GM18507 (cell line): ENCODE results near the gene CYTL1.

Experiments used
- DNase-seq: peaks from one replicate; pipeline ENCODE4 v3.0.0; 2011; ENCODE audit warnings: low read depth; ENCODE audit not compliant: insufficient read length; ENCODE audit errors: extremely low spot score
- FAIRE-seq: peaks from 2 replicates; lab custom pipeline; 2011; peaks lifted over from hg19 to GRCh38; lab: Jason Lieb, UNC

CYTL1 gene

GRCh38 chr4:5036239-5036638 is 17.0 kb upstream of the CYTL1 start:
- FAIRE-seq (no peak), DNase-seq (no peak)

DNA sequence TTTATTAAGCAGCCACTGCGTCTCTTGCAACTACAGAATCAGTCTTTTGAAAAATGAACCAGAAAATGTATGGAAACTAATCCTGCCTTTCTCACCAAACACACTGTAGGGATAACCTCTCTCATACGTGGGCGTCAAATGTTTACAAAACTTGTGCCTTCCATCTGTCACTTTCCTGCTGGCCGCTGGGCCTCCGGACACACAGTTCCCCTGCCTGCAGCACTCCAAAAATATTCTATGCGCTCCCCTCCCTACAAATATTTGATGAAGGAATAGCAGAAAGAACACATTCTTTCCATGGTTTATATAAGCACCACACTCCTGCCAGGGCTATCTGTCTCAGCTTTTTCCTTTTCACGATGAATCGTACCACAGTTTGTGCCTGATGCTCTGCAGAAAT is 14.9 kb upstream of the CYTL1 start:
- FAIRE-seq (no peak), DNase-seq (no peak)

- FAIRE-seq = no peak
- no peak for DNase-seq
Measured at GRCh38 chr4:5033281-5033841, 14.1 kb upstream of the CYTL1 start.

DNA sequence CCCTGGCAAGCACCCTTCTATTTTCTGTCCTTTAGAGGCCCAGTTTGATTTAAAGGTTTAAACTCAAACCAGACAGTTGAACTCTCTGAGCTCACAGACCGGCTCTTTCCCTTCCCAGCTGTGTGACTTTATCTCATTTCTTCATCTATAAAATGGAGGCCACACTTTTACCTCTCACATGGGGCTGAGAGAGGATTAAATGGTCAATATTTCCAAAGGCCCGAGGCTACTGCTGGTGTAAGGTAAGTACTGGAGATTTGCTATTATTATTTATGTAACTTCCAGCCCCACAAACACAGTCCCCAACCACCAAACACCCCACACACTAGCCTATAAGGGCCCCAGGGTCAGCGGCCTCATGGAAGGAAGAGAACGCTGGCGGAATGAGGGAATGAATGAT is 13.6 kb upstream of the CYTL1 start:
- FAIRE-seq (no peak), DNase-seq (no peak)

DNA sequence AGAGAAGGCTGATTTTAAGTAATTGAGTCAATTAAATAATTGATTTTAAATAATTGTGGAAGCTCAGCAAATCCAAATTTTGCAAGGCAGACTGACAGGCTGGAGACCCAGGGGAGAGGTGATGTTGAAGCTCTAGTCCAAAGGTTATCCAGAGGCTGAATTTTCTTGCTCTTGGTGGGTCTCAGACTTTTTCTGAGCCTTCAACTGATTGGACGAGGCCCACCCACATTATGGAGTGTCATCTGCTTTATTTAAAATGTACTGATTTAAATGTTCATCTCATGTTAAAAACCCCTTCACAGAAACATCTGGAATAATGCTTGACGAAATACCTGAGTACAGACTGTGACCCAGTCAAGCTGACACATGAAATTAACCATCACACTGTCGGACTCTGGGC is 11.7 kb upstream of the CYTL1 start:
- DNase-seq (no peak), FAIRE-seq (no peak)

DNA sequence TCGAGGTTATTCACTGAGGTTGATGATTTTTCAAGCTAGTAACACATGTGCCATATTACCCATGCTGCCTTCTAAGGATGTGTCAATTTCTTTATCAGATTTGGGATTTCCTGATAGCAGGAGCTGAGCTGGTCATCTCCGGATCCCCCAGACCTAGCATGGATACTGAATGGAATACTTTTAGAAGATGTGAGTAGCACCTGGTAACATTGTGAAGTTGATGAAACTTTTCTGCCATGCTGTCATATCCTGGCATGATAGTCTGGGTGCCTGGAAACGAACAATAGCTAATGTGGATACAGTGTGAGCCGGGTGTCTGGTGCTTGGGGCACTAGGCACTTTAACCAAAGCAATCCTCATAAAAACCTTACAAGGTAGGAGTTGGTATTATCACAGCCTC is 11.0 kb upstream of the CYTL1 start:
- FAIRE-seq (no peak), DNase-seq (no peak)

- no peak for FAIRE-seq
Measured at GRCh38 chr4:5029447-5029846, 10.2 kb upstream of the CYTL1 start.

GRCh38 chr4:5028480-5028879 is 9.2 kb upstream of the CYTL1 start:
- DNase-seq (no peak), FAIRE-seq (no peak)

More at GRCh38 chr4:5029447-5029846, 10.2 kb upstream of the CYTL1 start:
- no peak for DNase-seq

GRCh38 chr4:5027346-5027745 is 8.1 kb upstream of the CYTL1 start:
- no peak for DNase-seq
- FAIRE-seq = no peak

- no peak for DNase-seq
Measured at GRCh38 chr4:5026371-5026770, 7.1 kb upstream of the CYTL1 start.

GRCh38 chr4:5024673-5025072 is 5.4 kb upstream of the CYTL1 start:
- no peak for DNase-seq
- no peak for FAIRE-seq

More at GRCh38 chr4:5026371-5026770, 7.1 kb upstream of the CYTL1 start:
- no peak for FAIRE-seq

GRCh38 chr4:5021546-5021945 is 2.3 kb upstream of the CYTL1 start:
- DNase-seq (no peak), FAIRE-seq (no peak)

DNA sequence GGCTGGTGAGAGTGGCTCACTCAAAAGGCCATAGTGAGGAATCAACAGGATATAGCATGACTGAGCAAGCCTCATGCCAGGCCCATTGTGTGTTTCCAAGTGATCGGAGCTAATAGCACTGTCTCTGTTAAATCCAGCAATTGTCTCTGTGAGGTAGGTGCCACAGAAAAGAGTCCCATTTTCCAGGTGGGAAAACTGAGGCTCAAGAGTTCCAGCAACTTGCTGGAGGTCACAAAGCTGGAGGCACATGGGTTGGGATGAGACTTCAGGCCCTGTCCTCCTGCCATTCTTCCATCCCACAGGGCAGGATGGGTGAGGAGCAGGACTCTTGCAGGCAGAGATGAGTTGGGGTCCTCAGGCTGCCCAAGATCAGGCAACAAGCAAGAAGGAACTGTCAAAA is 1.1 kb upstream of the CYTL1 start:
- FAIRE-seq (no peak), DNase-seq (no peak)

DNA sequence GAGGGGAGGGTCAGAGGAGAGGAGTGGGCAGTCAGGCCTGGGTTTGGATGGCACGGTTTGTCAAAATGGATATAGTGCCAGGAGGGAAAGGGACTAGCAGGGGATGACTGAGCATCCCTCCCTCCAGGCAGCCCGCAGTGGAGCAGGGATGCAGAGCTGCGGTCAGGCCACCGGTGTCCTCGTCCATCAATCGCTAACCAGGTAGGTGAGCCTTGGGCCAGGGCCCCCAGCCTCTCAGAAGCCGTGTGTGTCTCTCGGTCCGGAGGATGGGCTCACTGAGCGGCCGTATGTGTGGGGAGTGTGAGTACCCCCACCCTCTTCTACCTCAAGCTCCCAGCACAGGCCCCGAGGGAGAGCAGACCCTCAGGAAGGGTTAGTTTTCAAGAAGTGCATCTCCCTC is 538 bp upstream of the CYTL1 start:
- no peak for DNase-seq

GRCh38 chr4:5018603-5019002 is 655 bp downstream of the CYTL1 start:
- FAIRE-seq = no peak

More for the DNA sequence above, 538 bp upstream of the CYTL1 start:
- no peak for FAIRE-seq

GRCh38 chr4:5018096-5018495 is 1.2 kb downstream of the CYTL1 start:
- DNase-seq (no peak), FAIRE-seq (no peak)

More at GRCh38 chr4:5018603-5019002, 655 bp downstream of the CYTL1 start:
- DNase-seq = no peak

DNA sequence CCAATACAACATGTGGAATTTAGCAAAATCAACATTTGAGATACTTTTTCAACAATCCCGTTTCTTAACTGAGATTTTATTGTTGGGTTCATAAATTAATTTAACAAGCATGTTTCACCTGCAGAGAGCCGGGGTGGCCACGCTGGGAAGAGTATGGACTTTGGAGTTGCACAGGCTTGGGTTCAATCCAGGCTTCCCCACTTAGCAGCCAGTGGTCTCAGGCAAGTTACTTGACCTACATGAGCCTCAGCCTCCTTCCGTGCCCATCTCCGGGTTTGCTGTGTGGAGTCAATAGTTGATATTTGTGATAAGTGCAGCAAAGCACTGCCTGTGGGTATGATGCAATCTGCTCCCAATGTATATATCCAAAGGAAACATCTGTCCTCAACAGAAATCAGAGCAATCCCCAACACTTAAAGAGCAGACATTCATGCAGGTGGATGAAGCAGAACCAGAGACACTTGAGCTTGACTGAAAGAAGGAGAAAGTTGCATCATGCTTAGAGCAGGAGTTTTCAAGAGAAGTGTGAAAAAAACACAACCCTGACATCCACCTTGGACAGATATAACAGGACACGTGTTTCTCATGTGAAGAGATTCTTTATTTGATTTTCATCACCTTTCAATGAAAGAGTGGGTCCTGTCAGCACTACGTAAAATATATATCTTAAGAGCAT is 5.1 kb downstream of the CYTL1 start:
- FAIRE-seq (no peak), DNase-seq (no peak)

GRCh38 chr4:5012958-5013357 is 6.3 kb downstream of the CYTL1 start:
- DNase-seq (no peak), FAIRE-seq (no peak)

- DNase-seq (no peak), FAIRE-seq (no peak)
Measured at GRCh38 chr4:5012244-5012898, 6.9 kb downstream of the CYTL1 start.

DNA sequence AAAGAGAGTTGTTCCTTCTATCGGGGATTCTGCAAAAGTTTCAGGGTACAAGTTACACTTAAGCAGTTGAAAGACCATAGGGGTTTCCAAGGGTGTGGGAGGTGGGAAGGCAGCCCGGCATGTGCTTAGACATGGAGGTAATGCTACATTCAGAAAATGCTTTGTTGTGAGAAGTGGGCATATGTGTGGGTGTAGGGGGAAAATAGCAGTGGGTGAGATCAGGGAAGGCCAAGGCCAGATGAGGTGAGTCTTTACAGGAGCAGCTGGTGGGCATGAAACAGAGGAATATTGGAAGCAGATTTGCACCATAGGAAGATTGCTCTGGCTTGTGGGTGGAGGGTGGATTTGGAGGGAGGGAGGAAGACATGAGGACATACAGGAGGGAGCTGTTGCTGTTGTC is 8.3 kb downstream of the CYTL1 start:
- DNase-seq (no peak), FAIRE-seq (no peak)

DNA sequence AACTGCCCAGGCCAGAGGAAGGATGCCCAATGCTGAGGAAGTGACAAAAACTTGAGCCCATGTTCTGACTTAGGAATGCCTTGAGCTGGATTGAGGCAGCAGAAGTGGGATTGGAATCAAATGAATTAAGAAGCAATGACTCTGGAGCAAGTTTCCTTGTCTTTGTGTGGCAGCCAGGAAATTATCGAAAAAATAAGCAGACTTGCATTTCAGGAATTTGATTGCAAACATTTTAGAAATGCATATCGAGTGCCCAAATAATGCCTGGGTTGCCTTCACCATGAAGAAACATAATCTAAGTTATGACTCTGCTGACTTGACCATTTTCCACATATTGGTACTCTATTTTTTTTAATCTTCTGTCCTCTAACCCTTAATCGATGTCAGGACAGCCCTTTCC is 9.5 kb downstream of the CYTL1 start:
- no peak for FAIRE-seq
- DNase-seq = no peak
